GM18867 (cell line): Measurements from ENCODE around the gene PRKAG2.
"Not testable (repeated sequence)": the region's sequence is repeated elsewhere in the genome, so short reads cannot be mapped to it uniquely, and the experiment has no call there.

Source experiments
- ATAC-seq: cut with Tn5 transposase; IDR thresholded peaks from one replicate; pipeline ENCODE4 v1.9.1; 2021; ENCODE audit warnings: mild to moderate bottlenecking, moderate library complexity; ENCODE audit not compliant: unreplicated experiment

The PRKAG2 gene

GRCh38 chr7:151541709-151542499 is 335.0 kb downstream of the PRKAG2 start:
- ATAC-seq: no peak

GRCh38 chr7:151540146-151540545 is 336.8 kb downstream of the PRKAG2 start:
- no peak for ATAC-seq

GRCh38 chr7:151539088-151539671 is 337.7 kb downstream of the PRKAG2 start:
- peak; percentile 80 for ATAC-seq

DNA sequence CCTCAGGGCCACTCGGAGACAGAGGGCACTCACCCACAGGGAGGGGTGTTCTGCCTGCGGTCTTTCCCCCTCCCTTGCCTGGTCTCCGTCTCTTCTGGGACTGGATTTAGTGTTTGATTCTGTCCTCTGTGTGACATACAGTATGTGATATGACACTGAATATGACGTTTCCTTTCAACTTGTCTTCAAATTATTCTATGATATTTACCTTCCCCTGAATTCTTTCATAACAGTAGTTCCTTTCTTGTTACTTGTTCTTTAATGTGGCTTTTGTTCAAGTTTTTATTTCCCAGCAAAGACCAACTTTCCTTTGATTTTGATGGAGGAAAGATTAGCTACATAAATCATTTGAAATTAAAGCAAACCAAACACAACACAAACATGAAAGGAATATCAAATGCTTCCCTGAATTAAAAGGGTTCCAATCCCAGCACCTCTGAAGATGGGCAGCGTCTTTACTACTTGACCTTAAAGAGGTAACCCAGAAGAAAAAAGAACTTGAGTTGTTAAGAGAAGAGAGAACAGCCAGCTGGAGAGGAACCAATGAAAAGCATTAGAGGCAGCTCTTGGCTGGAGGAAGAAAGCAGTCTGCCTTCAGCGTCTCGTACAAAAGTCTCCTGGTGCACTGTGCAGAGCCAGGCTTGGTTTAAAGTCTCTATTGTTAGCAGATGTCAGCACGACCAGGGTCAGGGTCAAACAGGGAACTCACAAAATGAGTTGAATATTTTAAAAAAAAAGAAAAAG is 338.9 kb downstream of the PRKAG2 start:
- no peak for ATAC-seq

- ATAC-seq: not testable (repeated sequence)
These were observed 340.7 kb downstream of the PRKAG2 start for GRCh38 chr7:151536178-151536577.

DNA sequence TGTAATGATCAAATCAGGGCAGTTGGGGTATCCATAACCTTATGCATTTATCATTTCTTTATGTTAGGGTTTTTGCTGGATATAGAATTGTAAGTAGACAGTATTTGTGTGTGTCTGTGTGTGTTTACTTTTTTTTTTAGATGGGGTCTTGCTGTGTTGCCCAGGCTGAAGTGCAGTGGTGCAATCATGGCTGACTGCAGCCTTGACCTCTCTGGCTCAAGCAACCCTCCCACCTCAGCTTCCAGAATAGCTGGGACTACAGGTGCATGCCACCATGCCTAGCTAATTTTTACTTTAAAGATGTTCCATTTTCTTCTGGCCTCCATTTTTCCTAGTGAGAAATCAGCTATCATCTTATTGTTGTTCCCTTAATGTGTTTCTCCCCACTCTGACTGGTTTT is 347.1 kb downstream of the PRKAG2 start:
- no peak for ATAC-seq

DNA sequence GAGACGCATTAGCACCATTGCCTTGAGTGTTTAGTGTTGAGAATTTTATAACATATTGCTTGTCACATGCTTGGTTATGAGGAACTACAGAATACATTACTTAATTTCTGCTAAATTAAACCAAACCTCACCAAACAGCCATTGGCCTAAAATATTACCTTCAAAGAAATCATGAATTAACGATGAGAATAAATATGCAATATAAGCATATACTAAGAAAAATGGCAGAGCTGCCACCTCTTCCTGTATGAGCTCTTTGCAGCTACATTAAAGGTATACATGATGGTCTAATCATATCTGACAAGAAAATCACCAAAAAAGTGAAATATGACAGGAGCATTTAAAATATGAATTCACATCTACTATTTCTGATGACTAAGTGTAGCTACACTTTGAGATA is 352.1 kb downstream of the PRKAG2 start:
- ATAC-seq: no peak

DNA sequence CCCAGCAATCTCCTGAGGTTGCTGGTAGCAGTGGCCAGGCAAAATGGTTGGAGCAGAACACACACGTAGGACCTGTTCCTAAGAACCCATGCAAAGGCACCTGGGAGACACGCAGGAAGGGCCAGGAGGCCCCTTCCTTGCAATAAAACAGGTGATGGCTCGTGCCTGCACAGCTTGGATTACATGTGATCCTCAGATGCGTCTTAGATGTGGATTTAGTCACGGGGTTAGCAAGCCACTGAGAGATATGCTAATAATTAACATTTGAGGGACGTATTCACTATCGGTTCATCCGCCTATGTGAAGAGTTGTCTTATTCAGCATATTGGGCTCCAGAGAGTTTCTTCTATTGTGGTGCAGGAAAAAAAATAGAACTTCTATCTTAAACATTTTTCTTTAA is 352.6 kb downstream of the PRKAG2 start:
- ATAC-seq: no peak

DNA sequence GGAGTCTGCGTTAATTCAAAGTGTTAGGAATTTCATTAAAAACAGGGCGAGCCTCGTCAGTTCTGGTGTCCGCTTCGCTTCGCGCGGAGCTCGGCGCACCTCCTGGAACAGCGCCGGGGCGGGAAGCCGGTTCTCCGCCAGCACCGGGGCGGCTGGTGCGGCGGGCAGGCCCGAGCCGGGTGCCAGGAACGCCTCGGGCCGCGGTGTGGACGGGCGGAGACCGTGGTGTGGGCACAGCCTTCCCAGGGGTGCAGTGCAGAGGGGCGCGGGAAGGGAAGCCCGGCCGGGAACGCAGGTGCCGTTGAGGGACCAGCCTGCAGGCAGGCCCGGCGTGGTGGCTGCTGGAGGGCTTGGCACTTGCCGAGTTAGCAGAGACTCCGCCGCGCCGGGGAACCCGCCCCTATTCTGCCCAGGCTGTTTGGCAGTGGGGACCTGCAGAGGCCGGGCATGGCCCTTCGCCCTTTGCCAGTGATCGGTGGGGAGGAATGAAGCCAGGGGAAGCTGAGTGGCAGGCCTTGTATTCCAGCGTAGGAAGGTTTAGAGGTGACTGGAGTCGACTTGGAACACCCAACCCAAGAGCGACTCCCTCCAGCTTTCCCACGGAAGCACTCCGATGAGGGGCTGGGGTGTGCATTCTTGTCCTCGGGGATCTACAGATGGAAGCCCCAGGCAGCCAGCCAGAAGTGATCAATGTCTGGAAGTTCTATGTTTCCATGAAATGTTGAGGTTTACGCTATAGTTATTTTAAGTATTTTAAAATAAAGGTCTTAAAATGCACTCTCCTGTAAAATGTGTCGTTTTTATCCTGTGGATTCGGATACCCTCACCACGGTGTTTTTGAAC is 356.3 kb downstream of the PRKAG2 start:
- no peak for ATAC-seq

DNA sequence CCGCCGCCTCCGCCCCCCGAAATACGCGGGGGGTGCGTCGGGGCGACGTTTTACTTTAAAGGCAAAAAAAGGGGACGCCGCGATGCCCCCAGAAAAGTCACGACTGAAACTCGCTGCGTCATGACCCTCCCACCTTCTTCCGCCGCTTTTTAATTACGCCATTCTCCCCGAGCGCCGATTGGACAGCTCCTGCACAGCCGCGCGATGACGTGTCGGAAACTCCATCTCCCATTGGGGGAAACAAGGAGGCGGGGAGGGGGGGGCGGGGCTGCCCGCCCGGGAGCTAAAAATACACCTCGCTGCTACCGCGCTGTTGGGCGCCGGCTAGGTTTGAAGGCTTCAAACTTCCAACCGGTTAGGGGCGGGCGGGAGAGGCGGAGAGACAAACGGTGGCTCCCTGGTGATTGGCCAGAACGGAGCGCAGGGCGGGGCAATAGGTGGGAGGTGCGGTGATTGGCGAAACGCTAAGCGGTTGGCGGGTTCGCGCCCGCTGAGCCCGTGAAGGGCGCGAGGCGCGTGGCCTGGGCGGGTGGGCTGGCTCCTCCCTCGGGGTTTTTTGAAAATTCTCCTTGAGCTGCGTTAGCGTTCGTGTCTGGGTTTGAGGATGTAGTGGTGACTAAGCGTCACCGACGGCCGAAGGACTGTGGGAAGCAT is 357.0 kb downstream of the PRKAG2 start, which contains the start of gene RHEB:
Gene RHEB, minus strand, starts transcription at position 131 of the 654 bp plus-strand sequence. CDS start 384 bp downstream, outside the sequence.
- ATAC-seq: peak; percentile 77

DNA sequence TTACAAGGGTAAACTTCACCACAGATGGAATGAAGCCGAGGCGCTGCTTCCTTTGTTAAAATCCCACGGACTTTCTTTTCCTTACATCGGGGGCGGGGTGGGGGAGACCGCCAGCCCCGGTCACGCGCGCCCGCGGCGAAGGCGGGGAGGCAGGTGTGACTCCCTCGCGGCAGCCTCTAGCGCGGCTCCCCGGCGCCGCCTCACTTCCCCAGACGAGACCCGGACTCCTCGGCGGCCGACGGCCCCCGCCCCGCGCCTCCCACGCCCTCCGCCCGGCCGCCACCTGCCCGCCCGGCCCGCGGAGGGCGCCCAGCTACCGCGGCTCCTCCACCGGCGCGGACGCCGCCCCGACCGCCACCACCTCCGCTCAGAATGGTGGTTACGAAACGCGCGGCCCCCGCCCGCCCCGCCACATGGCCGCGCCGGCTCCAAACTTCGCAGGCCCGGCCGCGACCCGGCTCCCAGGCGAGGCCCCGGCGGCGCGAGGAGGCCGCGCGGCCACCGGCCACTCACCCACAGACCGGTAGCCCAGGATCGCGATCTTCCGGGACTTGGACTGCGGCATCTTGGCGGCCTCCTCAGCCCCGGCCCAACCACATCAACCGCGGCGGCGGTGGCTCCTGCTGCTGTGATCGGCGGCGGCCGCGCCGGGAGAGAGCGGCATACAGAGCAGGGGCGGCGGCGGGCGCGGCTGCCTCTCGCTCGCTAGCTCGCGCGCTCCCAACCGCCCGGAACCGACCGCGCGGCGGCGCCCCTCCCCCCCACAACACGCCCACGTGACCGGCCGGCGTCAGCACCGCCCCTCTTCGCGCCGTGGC is 357.8 kb downstream of the PRKAG2 start:
- ATAC-seq: peak; percentile 44

DNA sequence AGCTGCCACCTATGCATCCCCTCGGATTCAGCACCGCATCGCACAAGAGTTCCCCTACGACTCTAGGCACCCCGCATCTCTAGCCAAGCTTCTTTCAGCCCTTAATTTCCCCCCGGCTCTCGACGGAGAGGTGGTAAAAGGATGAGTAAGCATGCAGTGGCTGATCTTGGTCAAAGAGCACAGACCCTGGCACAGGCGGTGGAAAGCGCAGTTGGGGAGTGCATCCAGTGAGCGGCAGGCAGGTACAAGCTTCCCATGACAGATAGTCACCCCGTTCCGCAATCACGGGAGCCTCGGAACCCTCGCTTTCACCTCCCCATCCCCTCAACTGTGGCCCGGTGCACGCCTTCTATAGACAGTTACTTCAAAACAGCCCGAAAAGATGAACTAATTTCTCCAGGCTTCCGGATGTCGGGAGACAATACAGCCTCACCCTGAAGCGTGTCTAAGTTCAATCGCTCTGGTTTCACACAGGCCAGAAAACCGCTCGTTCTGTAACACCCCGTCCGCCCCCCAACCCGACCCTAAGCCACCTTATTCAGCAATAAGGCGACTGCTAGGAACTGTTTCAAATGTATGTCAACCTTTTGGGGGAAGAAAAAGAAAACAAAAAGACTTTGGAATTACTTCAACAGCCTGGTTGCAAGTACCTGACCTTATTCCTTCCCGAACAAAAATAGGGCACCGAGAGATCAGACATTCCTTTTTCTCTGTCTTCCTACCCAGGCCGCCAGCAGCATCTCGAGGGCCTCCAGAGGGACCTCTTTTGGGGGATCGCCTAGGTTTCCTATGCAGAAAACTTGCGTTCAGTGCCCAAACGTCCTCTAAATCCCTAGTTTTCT is 358.6 kb downstream of the PRKAG2 start:
- no peak for ATAC-seq

DNA sequence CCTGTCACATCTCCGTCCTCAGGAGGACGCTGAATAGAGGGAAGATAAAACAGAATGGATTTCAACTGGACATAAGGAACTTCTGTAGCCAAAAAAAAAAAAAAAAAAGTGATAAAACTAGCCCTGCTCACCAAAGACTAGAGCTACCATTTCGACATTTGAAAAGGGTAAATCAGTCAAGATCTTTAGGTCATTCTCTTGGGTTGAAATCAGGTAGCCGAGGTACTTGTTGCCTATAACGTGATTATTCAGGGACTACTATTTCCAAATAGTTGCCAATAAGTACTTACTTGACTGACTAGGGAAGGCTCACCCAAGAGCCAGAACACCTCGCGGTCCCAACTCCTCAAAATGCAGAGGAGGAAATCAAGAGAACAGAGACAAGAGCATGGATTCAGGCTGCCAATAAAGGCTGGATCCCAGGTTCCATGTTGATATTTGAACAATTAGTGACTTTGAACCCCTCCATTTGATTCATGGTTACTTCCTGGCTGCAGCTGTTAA is 359.3 kb downstream of the PRKAG2 start:
- ATAC-seq: no peak

DNA sequence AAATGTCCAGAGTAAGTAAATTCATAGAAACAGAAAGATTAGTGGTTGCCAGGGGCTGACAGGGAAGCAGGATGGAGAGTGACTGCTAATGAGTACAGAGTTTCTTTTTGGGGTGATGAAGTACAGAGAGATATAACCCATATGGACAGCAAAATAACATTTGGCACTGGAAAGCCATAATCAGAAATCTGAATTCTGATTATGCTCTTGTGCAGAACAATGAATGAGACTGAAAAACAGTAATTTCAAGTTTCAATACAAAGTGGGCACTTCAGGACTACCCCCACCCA is 361.7 kb downstream of the PRKAG2 start:
- ATAC-seq: no peak

DNA sequence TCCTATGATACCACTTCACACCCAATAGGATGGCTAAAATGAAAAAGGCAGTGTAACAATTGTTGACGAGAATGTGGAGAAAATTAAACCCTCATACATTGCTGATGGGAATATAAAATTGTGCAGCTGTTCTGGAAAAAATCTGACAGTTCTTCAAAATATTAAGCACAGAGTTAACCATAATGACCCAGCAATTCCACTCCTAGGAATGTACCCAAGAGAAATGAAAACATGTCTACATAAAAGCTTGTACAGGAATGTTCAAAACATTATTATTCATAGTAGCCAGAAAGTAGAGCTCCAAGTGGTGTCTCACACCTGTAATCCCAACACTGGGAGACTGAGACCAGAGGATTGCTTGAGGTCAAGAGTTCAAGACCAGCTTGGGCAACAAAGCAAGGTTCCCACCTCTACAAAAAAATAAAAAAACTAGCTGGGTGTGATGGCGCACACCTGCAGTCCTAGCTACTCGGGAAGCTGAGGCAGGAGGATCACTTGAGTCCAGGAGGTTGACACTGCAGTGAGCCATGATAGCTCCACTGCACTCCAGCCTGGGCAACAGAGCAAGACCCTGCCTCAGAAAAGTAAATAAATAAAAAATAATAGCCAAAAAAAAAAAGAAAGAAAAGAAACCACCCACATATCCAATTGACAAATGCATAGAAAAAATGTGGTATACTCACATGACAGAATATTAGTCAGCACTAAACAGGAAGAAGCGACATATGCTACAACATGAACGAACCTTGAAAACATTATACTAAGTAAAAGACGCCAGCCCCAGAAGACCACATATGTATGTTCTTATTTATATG is 362.2 kb downstream of the PRKAG2 start:
- no peak for ATAC-seq

GRCh38 chr7:151513133-151513532 is 363.8 kb downstream of the PRKAG2 start:
- ATAC-seq: no peak

DNA sequence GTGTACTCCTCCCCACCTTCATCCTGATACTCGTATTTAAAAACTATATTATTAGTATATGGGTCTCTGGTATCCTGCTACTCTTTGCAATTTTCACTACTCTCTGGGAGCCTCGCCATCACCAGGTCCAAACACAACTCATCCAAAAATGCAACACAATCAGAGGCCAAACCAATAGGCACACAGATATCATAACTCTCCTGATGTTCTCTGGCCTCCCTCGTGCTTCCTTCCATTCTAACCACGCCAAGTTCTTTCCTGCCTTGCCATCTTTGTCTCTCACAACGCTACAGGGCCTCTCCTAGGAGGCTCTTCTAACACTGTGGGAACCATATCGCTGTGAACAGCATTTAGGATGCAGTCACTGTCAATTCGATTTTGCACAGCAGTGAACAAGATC is 364.6 kb downstream of the PRKAG2 start:
- no peak for ATAC-seq

DNA sequence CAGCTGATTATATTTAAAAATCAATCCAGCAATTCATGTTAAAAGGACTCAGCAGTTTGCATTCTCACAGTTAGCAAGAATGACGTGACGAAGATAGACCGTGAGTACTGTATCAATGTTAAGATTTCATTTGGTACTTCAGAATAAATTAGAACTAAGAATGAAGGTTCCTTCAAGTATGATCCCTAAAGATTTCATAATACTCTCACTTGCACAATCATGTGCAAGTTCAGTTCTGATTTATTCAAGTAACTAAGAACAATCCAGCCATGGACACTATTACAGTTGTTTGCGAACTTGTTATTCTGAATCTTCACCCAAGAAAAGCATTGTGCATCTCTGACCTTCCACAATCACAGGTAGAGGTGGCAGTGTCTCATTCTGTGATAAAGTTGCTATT is 365.0 kb downstream of the PRKAG2 start:
- no peak for ATAC-seq
